ENCODE data around the gene SH3D19.

DNA sequence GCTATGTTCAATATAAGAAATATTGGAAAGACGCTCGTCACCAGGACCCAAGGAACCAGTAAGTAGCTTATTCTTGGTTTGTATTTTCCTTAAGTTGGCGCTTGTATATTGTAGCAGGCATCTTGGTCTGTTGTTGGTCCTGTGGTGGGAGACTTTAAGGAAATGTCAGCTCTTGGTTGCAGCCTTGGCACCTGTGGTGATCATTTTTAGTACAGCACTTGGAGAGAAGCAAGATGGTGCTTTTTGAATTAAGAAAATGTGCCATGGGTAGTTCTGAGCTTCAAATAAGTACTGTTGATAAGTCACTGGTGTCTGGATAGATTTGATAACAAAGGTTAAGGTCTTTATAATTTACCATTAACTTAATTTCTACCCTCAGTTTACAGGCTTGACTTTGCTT lies 224.9 kb downstream of the SH3D19 start:
- TF ChIP-seq CTCF (conservative IDR thresholded peaks at IDR 0.05): no peak
- no peak for TF ChIP-seq ZFX (IDR thresholded peaks at IDR 0.05)
